ENCODE measurements around the gene FRMPD4. TPM values are rescaled to one million over a fixed set of nuclear protein-coding genes. Genes with fewer than 3 reads are reported as not detected.

The FRMPD4 gene
- total RNA-seq, 1 experiment from 2014 or later = 0.24 TPM

GRCh38 chrX:12439416-12439815, 301.1 kb downstream of the FRMPD4 start:
- no peak overlapping the region for H3K27ac Mint-ChIP-seq
- H3K9ac ChIP-seq (ENCODE audit: extremely low read depth, insufficient read length, low read length) = no peak overlapping the region
- no peak overlapping the region for H3T11ph ChIP-seq (ENCODE audit: low read length)
- no peak overlapping the region for H3K18ac ChIP-seq (ENCODE audit: insufficient read length, low read depth, low read length)
- no peaks in the 10 kb centered on the region for H3K27me3 Mint-ChIP-seq (ENCODE audit: low read depth)
- no peak overlapping the region for H3K23ac ChIP-seq (ENCODE audit: insufficient read length, low read depth, low read length)
- peaks cover 18 to 32% of the 10 kb centered on the region in 2 experiments for H3K4me1 Mint-ChIP-seq
- H3K56ac ChIP-seq (ENCODE audit: insufficient read length, low read depth, low read length) = no peak overlapping the region
- no peak overlapping the region for H4K91ac ChIP-seq (ENCODE audit: insufficient read length, low read depth, low read length)
- H4K20me1 ChIP-seq (ENCODE audit: control insufficient read depth, insufficient read depth, insufficient read length) = no peaks in the 10 kb centered on the region
- no peak overlapping the region for H3K27ac ChIP-seq (ENCODE audit: insufficient read length, low read depth, low read length)
- no peaks in the 10 kb centered on the region; a peak in 1 of 7 replicates for H3K36me3 Mint-ChIP-seq (ENCODE audit: insufficient read depth in 1 of 3, low read depth in 3 of 3)
- H2BK15ac ChIP-seq (ENCODE audit: low read depth, low read length) = no peak overlapping the region
- no peak overlapping the region for H2BK120ac ChIP-seq (ENCODE audit: low read depth, low read length, poor library complexity, severe bottlenecking)
- no peak overlapping the region for H2AK5ac ChIP-seq (ENCODE audit: insufficient read length, low read length)
- H3K9me3 ChIP-seq (ENCODE audit: control insufficient read depth, low read depth, low read length) = no peaks in the 10 kb centered on the region
- no peaks in the 10 kb centered on the region for H3K27me3 ChIP-seq (ENCODE audit: insufficient read depth, low read length)
- H3K23me2 ChIP-seq (ENCODE audit: insufficient read length, low read depth, low read length, poor library complexity, severe bottlenecking) = no peaks in the 10 kb centered on the region
- H3K79me1 ChIP-seq (ENCODE audit: insufficient read depth, low read depth, low read length, poor library complexity, severe bottlenecking) = no peaks in the 10 kb centered on the region
- peaks cover 5% of the 10 kb centered on the region; the same call in 1 of the 2 replicates for H3K4me1 ChIP-seq (ENCODE audit: insufficient read depth, low read length)
- H2BK20ac ChIP-seq (ENCODE audit: low read depth, low read length, poor library complexity, severe bottlenecking) = no peak overlapping the region
- WGBS (ENCODE audit: extremely low coverage, insufficient read length, low lambda C conversion rate) = no CpG with 5 or more reads among the region's 7 CpGs
- DNase-seq = no peak
- TF ChIP-seq CTCF (conservative IDR thresholded peaks at IDR 0.05) = no peak
- H4K8ac ChIP-seq (replicated peaks; ENCODE audit: insufficient read length, low read depth, low read length) = no peak overlapping the region
- no peak overlapping the region for H2AFZ ChIP-seq (ENCODE audit: low read length)
- no peak overlapping the region for H4K5ac ChIP-seq (ENCODE audit: insufficient read length, low read depth, low read length)
- no peaks in the 10 kb centered on the region for H3K79me2 ChIP-seq (ENCODE audit: insufficient read depth, low read length)
- H3K4ac ChIP-seq (ENCODE audit: low read depth, low read length) = no peak overlapping the region
- H3K14ac ChIP-seq (ENCODE audit: insufficient read depth, low read length) = no peak overlapping the region
- no peak overlapping the region for H3K4me3 Mint-ChIP-seq
- H2BK5ac ChIP-seq (ENCODE audit: insufficient read length, low read length) = no peak overlapping the region
- H3K4me2 ChIP-seq (ENCODE audit: insufficient read depth, insufficient read length, low read length) = no peak overlapping the region
- no peak overlapping the region for H2BK12ac ChIP-seq (ENCODE audit: insufficient read length, low read depth, low read length)
- H3K9me3 Mint-ChIP-seq = peaks cover 44 to 62% of the 10 kb centered on the region in 2 experiments

Data from H9 (cell line).